ENCODE results near the gene SNX20. TPM values are rescaled to one million over a fixed set of nuclear protein-coding genes. Genes with fewer than 3 reads are reported as not detected.
A peak's percentile ranks its signal among the peaks of the same experiment; 100 is the strongest.

Gene SNX20
- total and polyA plus RNA-seq, 10 of the 15 experiments (the other 5 are each of a cell fraction or from before 2014, with no cell fraction given) = 4.6 to 30.8 (median 21.9) TPM

DNA sequence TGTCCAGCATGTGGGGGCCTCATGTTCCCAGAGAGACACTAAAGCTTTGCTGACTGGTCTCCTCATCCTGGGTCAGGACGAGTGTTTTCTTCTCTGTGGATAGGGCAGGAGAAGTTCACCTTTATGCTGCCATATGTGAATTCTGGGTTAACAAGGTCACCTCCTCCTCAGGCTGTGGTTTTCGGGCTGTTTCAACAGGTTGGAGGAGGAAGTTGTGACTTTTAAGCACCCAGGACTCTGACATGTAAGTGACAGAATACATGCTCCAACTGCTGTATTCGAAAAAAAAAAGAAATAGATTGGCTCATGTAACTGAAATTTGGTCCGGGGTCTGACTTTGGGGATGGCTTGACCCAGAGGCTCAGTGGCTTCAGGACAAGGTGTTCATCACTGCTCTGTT lies 54.2 kb downstream of the SNX20 start:
- ChIA-PET SMC1A (ENCODE audit: uncharacterized antibody, unreplicated experiment) (interaction anchor here (0.7 to 2.1 kb wide), 3 partner anchors 9 to 601 kb away, joined by 3 to 4 read pairs (median 4); no protein-coding TSS in a partner anchor), CTCF (interaction anchor here (1.1 to 2.8 kb wide), 4 partner anchors 20 to 180 kb away, joined by 3 to 9 read pairs (median 6); no protein-coding TSS in a partner anchor), RAD21 (ENCODE audit: unreplicated experiment) (interaction anchor here (1.0 to 1.2 kb wide), 4 partner anchors 38 to 602 kb away, joined by 3 read pairs; partner anchors contain the start of gene CNEP1R1), POLR2A (no interaction called here)
- DNase-seq (ENCODE audit: low read depth, low spot score) = no peak
- Histone ChIP-seq H3K36me3 (ENCODE audit: control insufficient read depth in 2 of 2, insufficient read depth in 2 of 2, low read length in 1 of 2) (no peaks in the 10 kb centered on the region), H3K4me3 (no peak overlapping the region), H3K79me2 (ENCODE audit: control insufficient read depth, insufficient read depth, low read length) (no peaks in the 10 kb centered on the region), H4K20me1 (ENCODE audit: control insufficient read depth, insufficient read depth) (no peaks in the 10 kb centered on the region), H3K9ac (ENCODE audit: control insufficient read depth, insufficient read depth, low read length) (no peak overlapping the region), H3K27me3 (replicated peaks in 1 of 2; ENCODE audit: control insufficient read depth in 2 of 2, insufficient read depth in 2 of 2, low read length in 1 of 2) (no peaks in the 10 kb centered on the region), H2AFZ (ENCODE audit: control insufficient read depth, low read depth, low read length) (peak overlapping the region; percentile 55), H3K4me2 (ENCODE audit: control insufficient read depth, insufficient read depth) (no peak overlapping the region), H3K27ac (ENCODE audit: control insufficient read depth, insufficient read depth) (no peak overlapping the region), H3K9me3 (replicated peaks; ENCODE audit: control insufficient read depth, insufficient read depth, low read length) (no peaks in the 10 kb centered on the region), H3K4me1 (ENCODE audit: control insufficient read depth, insufficient read depth, low read length) (peaks cover 4% of the 10 kb centered on the region)
- 10% methylated on average over 4 of the region's 4 CpGs for WGBS (ENCODE audit: insufficient coverage, insufficient replicate concordance, low lambda C conversion rate, missing lambda C conversion rate)
- no peak for TF ChIP-seq BMI1 (IDR thresholded peaks at IDR 0.05; ENCODE audit: borderline replicate concordance)
- TF ChIP-seq MTA2 (IDR thresholded peaks at IDR 0.05; ENCODE audit: low read depth) = no peak
- TF ChIP-seq RUNX3 (IDR thresholded peaks at IDR 0.05; ENCODE audit: low read length) = peak; percentile 15; the same call in 1 of the 2 replicates
- TF ChIP-seq WRNIP1 (IDR thresholded peaks at IDR 0.05; ENCODE audit: borderline replicate concordance, low read depth, low read length) = no peak
- TF ChIP-seq, protein P1, sequence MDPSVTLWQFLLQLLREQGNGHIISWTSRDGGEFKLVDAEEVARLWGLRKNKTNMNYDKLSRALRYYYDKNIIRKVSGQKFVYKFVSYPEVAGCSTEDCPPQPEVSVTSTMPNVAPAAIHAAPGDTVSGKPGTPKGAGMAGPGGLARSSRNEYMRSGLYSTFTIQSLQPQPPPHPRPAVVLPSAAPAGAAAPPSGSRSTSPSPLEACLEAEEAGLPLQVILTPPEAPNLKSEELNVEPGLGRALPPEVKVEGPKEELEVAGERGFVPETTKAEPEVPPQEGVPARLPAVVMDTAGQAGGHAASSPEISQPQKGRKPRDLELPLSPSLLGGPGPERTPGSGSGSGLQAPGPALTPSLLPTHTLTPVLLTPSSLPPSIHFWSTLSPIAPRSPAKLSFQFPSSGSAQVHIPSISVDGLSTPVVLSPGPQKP (IDR thresholded peaks at IDR 0.05; ENCODE audit: low read depth, low read length) = no peak
- in situ Hi-C loops (cut with MboI) (no loop called here), intact Hi-C loops (cut with micrococcal nuclease; ENCODE audit: unreplicated experiment) (no loop called here)
- FAIRE-seq = no peak
- BruUV-seq (replicated peaks) = no TSS peak
- no peak; the same call in 2 of the 3 replicates for ATAC-seq

DNA sequence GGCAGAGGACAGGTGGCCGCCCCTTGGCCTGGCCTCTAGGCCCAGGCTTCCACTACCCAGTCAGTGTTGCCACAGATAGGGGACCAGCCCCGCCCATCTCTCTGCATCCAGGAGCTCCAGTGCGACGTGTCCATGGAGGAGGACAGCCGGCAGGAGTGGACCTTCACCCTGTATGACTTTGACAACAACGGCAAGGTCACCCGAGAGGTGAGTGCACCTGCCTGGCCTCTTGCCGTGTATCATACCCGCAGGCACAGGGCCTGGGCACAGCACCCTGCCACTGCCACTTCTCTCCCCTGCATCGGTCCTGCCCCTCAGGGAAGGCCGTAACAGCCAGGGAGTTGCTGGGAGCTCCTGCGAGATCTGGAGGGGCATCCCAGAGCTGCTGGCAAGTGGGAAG lies 55.7 kb downstream of the SNX20 start:
- POLR2A ChIA-PET = no interaction called here
- FAIRE-seq (no peak), ATAC-seq (no peak), DNase-seq (ENCODE audit: low read depth, low spot score) (no peak)
- TF ChIP-seq HDAC6 (IDR thresholded peaks at IDR 0.05; ENCODE audit: unreplicated experiment) (no peak), STAT3 (IDR thresholded peaks at IDR 0.05; ENCODE audit: low read depth, low read length) (no peak), PAX8 (IDR thresholded peaks at IDR 0.05) (no peak)
- TF ChIP-seq, protein P2, sequence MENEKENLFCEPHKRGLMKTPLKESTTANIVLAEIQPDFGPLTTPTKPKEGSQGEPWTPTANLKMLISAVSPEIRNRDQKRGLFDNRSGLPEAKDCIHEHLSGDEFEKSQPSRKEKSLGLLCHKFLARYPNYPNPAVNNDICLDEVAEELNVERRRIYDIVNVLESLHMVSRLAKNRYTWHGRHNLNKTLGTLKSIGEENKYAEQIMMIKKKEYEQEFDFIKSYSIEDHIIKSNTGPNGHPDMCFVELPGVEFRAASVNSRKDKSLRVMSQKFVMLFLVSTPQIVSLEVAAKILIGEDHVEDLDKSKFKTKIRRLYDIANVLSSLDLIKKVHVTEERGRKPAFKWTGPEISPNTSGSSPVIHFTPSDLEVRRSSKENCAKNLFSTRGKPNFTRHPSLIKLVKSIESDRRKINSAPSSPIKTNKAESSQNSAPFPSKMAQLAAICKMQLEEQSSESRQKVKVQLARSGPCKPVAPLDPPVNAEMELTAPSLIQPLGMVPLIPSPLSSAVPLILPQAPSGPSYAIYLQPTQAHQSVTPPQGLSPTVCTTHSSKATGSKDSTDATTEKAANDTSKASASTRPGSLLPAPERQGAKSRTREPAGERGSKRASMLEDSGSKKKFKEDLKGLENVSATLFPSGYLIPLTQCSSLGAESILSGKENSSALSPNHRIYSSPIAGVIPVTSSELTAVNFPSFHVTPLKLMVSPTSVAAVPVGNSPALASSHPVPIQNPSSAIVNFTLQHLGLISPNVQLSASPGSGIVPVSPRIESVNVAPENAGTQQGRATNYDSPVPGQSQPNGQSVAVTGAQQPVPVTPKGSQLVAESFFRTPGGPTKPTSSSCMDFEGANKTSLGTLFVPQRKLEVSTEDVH (IDR thresholded peaks at IDR 0.05; ENCODE audit: low read depth, partially characterized antibody) = no peak
- Histone ChIP-seq H4K20me1 (ENCODE audit: control insufficient read depth, insufficient read depth) (no peaks in the 10 kb centered on the region), H3K27me3 (replicated peaks in 1 of 2; ENCODE audit: control insufficient read depth in 2 of 2, insufficient read depth in 2 of 2, low read length in 1 of 2) (no peaks in the 10 kb centered on the region), H3K4me2 (ENCODE audit: control insufficient read depth, insufficient read depth) (no peak overlapping the region), H3K4me3 (no peak overlapping the region), H3K79me2 (ENCODE audit: control insufficient read depth, insufficient read depth, low read length) (no peaks in the 10 kb centered on the region), H3K36me3 (ENCODE audit: control insufficient read depth in 2 of 2, insufficient read depth in 2 of 2, low read length in 1 of 2) (no peaks in the 10 kb centered on the region), H3K27ac (ENCODE audit: control insufficient read depth, insufficient read depth) (no peak overlapping the region), H2AFZ (ENCODE audit: control insufficient read depth, low read depth, low read length) (no peak overlapping the region), H3K4me1 (ENCODE audit: control insufficient read depth, insufficient read depth, low read length) (peaks cover 4% of the 10 kb centered on the region), H3K9ac (ENCODE audit: control insufficient read depth, insufficient read depth, low read length) (no peak overlapping the region), H3K9me3 (replicated peaks; ENCODE audit: control insufficient read depth, insufficient read depth, low read length) (no peaks in the 10 kb centered on the region)
- 70% methylated on average over 12 of the region's 12 CpGs for WGBS (ENCODE audit: insufficient coverage, insufficient replicate concordance, low lambda C conversion rate, missing lambda C conversion rate)
- intact Hi-C loops (cut with micrococcal nuclease; ENCODE audit: unreplicated experiment) = no loop called here
- no TSS peak for BruUV-seq (replicated peaks)
- in situ Hi-C loops (cut with MboI) = no loop called here
- SMC1A ChIA-PET (ENCODE audit: uncharacterized antibody, unreplicated experiment) = interaction anchor here (0.8 kb wide), 1 partner anchor 15 kb away, joined by 3 read pairs; no protein-coding TSS in a partner anchor
- RAD21 ChIA-PET (ENCODE audit: unreplicated experiment) = interaction anchor here (1.5 kb wide), 1 partner anchor 121 kb away, joined by 4 read pairs; no protein-coding TSS in a partner anchor
- CTCF ChIA-PET = interaction anchor here (1.2 to 2.8 kb wide), 2 partner anchors 11 to 40 kb away, joined by 3 to 9 read pairs; no protein-coding TSS in a partner anchor

All from GM12878 (cell line).